Activated T-cell treated with anti-CD3 and anti-CD28 coated beads for 1 hour (primary cell): Measurements from ENCODE around the gene APBA2.
"Not testable (repeated sequence)": the region's sequence is repeated elsewhere in the genome, so short reads cannot be mapped to it uniquely, and the experiment has no call there.

Source experiments
- DNase-seq: peaks from one replicate; pipeline ENCODE4 v3.0.0-alpha.2; 2020; ENCODE audit warnings: low read depth

Gene APBA2

GRCh38 chr15:29035336-29036285, 149.8 kb downstream of the APBA2 start:
- no peak for DNase-seq

- DNase-seq: no peak
Measured at GRCh38 chr15:29037997-29038705, 152.4 kb downstream of the APBA2 start.

- no peak for DNase-seq
Measured at GRCh38 chr15:29039466-29040369, 153.9 kb downstream of the APBA2 start.

GRCh38 chr15:29040370-29040751, 154.6 kb downstream of the APBA2 start:
- no peak for DNase-seq

GRCh38 chr15:29043736-29044502, 158.1 kb downstream of the APBA2 start:
- no peak for DNase-seq

- DNase-seq: no peak
Measured at GRCh38 chr15:29044503-29044901, 158.7 kb downstream of the APBA2 start.

- DNase-seq: not testable (repeated sequence)
Measured at GRCh38 chr15:29045161-29045560, 159.4 kb downstream of the APBA2 start.

GRCh38 chr15:29045717-29046116, 159.9 kb downstream of the APBA2 start:
- DNase-seq: no peak

GRCh38 chr15:29046281-29046810, 160.6 kb downstream of the APBA2 start:
- no peak for DNase-seq

- DNase-seq: no peak
Measured at GRCh38 chr15:29046977-29047376, 161.2 kb downstream of the APBA2 start.

- no peak for DNase-seq
Measured at GRCh38 chr15:29048011-29048410, 162.2 kb downstream of the APBA2 start.

GRCh38 chr15:29050870-29051269, 165.1 kb downstream of the APBA2 start:
- no peak for DNase-seq

GRCh38 chr15:29051422-29051821, 165.6 kb downstream of the APBA2 start:
- no peak for DNase-seq

- no peak for DNase-seq
Measured at GRCh38 chr15:29053006-29053405, 167.2 kb downstream of the APBA2 start.

- no peak for DNase-seq
Measured at GRCh38 chr15:29053661-29054131, 167.9 kb downstream of the APBA2 start.

- no peak for DNase-seq
Measured at GRCh38 chr15:29054171-29055045, 168.6 kb downstream of the APBA2 start.

GRCh38 chr15:29055876-29056275, 170.1 kb downstream of the APBA2 start:
- no peak for DNase-seq

- no peak for DNase-seq
Measured at GRCh38 chr15:29056839-29057450, 171.2 kb downstream of the APBA2 start.

- DNase-seq: no peak
Measured at GRCh38 chr15:29057856-29058255, 172.1 kb downstream of the APBA2 start.
